Activated CD8-positive, alpha-beta memory T cell treated with anti-CD3 and anti-CD28 coated beads for 36 hours (primary cell): ENCODE data around the gene ARHGAP6. TPM values are rescaled to one million over a fixed set of nuclear protein-coding genes. Genes with fewer than 3 reads are reported as not detected.

Experiments used
- CTCF ChIA-PET: fragments of 350-600 bp; sonication (Branson Sonifier 250); formaldehyde crosslinking; loops from one replicate; lab custom pipeline; 2021; ENCODE audit warnings: antibody characterized with exemption; lab: Charles Lee
- POLR2A ChIA-PET: fragments of 350-600 bp; sonication (Branson Sonifier 250); formaldehyde crosslinking; loops from one replicate; lab custom pipeline; 2021; ENCODE audit warnings: antibody characterized with exemption; lab: Charles Lee
- total RNA-seq, 2 experiments: library from RNA; stranded (reverse); gene quantifications; one replicate each; pipeline ENCODE4 v1.2.3, GENCODE V29; 2021

ARHGAP6 gene
- total RNA-seq, 2 experiments from 2014 or later = not detected

DNA sequence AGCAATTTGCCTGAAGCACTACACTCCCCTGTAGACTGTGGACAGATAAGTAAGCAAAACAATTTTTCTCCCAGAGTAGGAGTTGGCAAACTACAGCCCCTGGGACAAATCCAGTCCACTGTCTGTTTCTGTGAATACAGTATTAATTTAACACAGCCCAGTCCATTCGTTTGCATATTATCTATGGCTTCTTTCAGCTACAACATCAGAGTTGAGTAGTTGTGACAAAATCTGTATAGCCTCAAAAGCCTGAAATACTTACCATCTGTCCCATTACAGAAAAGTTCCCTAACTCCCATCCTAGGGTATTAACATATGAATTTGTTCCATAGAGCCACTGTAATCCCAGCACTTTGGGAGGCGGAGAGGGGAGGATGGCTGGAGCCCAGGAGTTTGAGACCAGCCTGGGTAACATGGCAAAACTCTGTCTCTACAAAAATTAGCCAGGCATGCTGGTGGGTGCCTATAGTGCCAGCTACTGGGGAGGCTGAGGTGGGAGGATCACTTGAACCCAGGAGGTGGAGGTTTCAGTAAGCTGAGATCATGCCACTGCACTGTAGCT, 319.5 kb downstream of the ARHGAP6 start:
- POLR2A ChIA-PET = no interaction called here
- CTCF ChIA-PET = no interaction called here

DNA sequence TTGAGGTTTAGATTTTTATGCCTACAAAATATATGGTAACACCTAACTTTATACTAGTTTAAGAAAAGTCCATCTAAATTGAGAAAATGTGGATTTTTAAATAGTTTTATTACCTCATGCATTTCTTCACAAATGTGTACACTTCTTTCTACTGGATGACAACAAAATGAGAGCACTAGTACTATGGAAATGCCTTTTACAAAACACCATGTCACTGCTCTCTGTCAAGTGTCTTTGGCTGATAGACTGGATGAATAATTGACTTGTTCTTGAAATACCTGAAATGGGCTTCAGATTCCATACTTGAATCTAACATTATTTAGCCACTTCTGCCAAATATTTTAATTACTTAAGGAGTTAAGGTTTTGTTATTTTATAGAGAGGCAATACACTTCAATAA, 323.0 kb downstream of the ARHGAP6 start:
- CTCF ChIA-PET = no interaction called here
- POLR2A ChIA-PET = no interaction called here

DNA sequence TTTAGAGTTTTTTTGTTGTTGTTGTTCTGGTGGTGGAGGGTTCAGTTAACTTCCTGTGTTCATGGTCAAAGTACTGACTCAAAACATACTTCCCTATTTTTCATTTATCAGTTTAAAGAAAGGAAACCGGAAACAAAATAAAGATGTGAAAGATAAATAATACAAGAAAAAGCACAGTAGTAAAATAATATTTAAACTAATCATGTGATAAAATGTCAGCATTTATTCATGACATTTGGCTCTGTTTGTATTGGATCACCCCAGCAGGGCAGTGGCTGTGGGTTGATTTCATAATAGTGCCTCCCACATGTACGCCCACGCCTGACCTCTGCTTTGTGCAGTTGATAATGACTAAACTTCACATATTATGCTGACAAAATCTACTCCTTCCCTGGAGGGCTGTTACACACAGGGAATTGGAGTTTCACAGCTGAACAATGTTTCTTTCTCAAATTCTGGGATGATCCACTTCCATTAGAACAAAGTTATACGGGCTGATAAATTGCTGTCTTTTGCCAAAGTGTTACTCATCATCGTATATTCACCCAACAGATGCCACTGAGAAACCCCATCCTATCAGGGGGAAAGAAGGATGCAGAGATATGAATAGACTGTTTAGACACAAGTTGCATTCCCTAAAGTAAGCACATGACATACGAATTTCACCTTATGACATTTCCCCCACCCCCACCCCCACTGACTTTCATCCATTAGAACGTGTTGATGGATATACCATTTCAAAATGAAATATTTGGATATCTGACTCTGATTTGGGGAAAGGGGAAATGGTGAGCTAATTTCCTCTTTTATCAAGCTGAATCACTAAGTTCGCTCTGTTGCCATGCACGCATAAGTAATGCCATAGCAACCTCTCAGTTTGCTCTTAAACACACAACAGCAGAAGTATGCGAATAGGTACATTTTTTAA, 324.2 kb downstream of the ARHGAP6 start:
- ChIA-PET POLR2A (no interaction called here), CTCF (no interaction called here)

DNA sequence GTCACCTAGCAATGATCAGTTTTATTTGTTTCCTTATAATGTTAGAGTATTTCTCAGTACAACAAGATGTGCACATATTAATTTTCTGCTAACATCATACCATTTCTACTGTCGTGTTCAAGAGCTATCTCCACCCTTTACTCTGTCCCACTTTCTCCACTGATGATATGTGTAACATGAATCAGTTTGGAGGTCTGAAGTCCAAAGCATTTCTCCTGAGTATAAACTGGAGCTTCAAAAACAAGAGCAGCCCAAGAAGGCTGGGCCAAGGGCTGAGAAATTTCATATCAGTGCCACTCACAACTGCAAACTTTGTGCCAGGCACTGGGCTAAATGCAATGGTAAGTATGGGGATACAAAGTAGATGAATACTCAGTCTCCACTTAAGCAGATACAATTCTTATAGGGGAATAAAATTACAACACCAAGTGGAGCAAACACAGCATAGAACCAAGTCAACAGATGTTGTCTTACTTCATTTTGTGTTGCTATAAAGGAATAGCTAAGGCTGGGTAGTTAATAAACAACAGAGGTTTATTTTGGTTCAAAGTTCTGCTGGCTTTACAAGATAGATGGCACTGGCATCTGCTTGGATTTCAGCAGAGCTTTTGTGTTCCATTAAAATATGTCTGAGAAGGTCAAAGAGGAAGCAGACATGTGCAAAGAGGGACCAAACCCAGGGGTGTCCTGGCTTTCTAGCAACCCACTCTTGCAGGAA, 328.3 kb downstream of the ARHGAP6 start:
- ChIA-PET CTCF (no interaction called here), POLR2A (no interaction called here)

DNA sequence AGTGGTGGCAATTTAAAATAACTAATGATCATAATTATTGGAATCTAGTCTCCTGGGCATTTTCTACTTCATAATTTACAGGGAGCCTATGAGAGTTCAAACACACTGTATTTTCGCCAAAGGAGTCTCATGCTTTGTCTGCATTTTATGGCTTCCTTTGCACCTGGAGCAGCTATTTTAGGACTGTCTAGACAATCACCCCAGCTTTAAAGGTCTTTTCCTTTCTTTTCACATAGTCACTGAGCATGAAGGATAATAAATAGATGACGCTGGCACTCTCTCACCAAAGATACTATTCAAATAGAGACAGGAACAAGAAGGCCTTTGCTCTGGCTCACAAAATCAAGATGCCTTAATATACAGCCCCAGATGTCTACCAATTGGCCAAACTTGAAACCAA, 329.5 kb downstream of the ARHGAP6 start:
- ChIA-PET POLR2A (no interaction called here), CTCF (no interaction called here)

DNA sequence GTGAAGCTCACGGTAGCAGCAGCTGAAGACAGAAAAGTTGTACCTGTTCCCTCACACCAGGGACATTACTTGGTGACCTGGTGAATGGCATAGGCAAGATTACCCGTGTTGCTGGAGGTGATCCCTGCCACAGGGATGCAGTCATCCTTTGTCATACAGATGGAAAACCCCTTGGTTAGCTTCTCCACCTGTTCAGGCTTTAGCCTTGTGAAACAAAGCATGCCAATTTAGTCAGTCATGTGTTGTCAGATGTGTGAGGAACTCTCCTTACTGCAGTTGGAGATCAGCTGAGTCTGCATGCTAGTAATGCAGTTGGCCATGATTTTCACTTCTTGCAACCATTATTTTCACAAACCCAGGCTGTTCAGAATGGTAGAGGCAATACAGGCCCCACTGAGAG, 331.6 kb downstream of the ARHGAP6 start:
- POLR2A ChIA-PET = no interaction called here
- CTCF ChIA-PET = no interaction called here

DNA sequence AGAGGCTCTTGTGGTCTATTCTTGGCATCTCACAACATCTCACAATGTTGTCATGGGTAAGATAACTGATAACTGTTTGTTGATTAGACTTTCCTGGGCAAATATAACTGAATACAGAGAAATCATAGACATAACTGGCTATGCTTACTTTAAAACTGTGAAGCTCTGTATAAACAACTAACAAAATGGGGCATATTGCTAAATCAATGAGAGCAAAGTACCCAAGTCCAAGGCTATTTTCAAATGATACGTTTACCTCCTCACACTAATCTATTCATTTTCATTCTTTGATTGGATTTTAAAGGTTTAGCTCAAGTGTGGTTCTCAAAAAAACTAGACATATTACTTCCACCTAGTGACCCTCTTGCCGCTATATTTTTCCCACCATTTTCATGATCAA, 333.9 kb downstream of the ARHGAP6 start:
- CTCF ChIA-PET = no interaction called here

DNA sequence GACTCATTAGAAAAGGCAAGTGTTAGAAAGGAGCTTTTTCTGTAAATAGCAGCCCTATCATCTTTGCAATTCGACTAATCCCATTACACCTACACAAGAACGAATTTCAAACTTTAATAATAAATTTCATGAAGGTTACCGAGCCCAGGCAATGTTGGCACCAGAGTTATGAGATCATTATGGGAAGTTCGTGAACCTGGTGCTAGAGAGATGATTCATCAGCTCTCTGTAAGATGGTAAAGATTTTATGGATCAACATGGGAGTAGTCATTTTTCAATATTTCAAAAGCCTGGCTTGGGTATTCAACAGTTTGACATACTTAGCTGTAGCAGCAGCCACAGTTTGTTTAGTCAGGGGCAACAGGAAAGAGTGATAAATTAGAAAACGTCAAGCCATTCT, 336.7 kb downstream of the ARHGAP6 start:
- ChIA-PET POLR2A (no interaction called here), CTCF (no interaction called here)

More for the DNA sequence above, 333.9 kb downstream of the ARHGAP6 start:
- POLR2A ChIA-PET = no interaction called here

DNA sequence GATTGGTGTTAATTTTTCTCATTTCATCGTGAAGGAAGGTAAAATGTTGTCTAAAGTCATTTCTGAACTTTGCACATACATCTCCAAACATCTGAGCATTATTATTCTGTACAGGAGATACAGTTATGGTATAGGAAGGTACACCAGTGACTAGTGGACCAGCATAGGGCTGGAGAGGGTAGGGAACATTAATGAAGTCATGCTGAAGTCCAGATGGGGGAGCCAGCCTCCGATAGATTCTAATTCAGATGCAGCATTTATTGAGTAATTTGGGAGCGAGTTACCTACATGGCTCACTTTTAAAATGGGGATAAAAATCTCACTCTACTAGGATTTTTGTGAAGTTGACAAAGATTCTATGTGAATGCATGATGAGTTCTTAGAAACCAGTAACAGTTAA, 337.6 kb downstream of the ARHGAP6 start:
- CTCF ChIA-PET = no interaction called here
- POLR2A ChIA-PET = no interaction called here

DNA sequence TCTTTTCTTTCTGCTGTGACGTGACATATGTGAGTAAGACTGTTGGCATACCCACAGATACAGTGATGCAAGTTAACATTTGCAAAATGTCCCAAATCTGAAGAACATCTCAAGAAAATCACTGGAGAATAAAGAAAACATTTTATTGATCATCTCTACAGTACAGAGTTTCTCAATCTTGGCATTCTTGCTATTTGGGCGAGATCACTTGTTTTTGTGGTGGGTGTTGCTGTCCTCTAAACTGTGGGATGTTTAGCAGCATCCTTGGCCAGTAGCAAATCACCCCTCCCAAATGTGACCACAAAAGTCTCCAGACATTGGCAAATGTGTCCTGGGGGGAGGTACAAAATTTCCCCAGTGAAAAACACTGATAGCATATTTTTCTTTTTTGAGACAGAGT, 343.7 kb downstream of the ARHGAP6 start:
- ChIA-PET POLR2A (no interaction called here), CTCF (no interaction called here)

DNA sequence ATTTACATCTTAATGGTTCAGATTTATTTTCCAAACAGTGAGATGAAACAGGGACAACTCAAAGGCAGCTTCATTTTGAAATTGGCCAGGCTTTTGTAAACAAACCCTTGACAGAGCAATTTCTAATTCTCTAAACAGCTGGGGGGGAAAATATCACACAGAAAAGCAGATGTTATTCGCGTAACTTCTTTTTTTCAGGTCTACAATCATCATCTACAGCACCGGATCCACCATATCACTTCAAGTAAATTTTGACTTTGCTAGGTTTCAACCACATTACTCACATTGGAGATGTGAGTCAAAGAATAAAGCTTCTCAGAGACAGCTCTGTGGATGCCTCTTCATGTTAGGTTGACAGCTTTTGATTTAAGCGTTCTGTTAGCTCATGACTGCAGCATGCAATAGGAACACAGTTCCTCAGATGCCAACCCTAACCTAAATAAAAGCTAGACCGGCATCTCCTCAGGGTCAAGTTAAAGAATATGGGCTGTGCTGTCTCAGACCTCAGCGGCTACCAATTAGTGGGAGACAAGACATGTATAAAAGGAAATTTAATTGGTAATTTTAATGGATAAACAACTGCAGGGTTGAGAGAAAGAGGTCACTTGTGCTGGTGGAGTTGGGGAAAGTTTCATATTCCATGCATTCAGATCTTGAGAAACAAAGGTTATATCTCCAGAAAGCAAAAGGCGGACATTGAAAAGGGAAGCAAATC, 345.8 kb downstream of the ARHGAP6 start:
- POLR2A ChIA-PET = no interaction called here
- CTCF ChIA-PET = no interaction called here

DNA sequence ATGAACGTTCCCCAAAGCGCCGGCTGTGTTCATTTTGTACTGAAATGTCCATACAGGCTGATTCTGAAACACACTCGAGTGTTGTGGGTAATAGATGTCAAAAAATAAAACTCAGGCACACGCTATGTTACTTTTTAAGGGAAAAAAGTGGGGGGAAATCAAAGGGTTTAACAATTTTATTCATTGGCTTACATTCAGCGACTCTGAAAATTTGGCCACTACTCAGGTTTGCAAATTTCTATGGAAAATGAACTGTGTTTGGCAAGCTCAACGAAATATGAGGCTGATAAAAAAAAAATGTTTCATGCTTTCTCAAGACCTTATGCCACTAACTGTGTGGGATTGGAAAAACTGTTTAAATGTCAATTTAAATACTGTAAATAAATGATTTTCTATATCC, 354.0 kb downstream of the ARHGAP6 start:
- POLR2A ChIA-PET = no interaction called here
- CTCF ChIA-PET = no interaction called here

DNA sequence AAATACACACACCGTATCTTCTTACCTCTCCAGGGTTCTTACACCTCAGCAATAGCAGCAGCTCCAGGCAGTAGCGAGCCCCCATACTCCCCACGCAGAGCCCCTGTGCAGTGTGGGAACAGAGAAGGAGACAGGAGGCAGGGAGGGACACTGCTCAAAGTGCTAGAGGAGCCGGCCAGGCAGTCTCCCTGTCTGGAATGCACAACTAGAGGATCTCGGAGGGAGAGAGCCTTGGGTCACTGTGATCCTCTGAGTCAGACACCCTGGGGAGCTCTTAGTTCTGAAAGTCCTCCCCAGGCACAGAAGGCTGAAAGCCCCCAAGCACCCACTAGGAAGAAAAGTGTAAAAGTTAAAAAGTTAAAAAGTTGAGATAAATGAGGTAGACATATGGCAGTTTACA, 356.5 kb downstream of the ARHGAP6 start:
- POLR2A ChIA-PET = no interaction called here
- CTCF ChIA-PET = interaction anchor here (0.7 kb wide), 1 partner anchor 140 kb away, joined by 3 read pairs; no protein-coding TSS in a partner anchor

DNA sequence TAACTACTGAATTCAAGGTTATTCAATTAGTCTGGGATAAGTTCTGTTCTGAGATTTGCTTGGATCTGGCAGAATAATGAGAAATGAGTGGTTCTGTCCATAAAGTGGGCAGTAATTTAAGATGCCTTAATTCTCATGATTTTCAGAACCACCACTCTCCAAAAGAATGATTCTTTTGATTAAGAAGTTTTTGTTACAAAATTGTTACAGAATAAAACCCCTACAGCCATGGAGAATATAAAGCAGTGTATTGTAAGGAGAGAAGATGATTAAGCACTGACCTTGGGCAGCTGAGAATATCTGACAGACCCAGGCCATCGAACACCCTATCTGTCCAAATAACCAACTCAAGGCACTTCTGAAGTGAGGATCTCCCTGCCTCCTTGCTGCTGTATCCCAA, 360.1 kb downstream of the ARHGAP6 start:
- POLR2A ChIA-PET = no interaction called here
- CTCF ChIA-PET = no interaction called here

DNA sequence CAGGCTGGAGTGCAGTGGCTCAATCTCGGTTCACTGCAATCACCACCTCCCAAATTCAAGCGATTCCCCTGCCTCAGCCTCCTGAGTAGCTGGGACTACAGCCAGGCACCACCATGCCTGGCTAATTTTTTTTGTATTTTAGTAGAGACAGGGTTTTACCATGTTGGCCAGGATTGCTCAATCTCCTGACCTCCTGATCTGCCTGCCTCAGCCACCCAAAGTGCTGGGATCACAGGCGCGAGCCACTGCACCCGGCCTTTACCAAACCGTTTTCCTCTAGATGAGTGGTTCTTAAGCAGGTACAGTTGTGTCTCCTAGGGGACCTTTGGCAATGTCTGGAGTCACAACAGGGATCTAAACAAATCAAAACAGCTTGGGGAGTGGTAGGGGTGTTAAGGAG, 360.9 kb downstream of the ARHGAP6 start:
- POLR2A ChIA-PET = no interaction called here
- CTCF ChIA-PET = no interaction called here

DNA sequence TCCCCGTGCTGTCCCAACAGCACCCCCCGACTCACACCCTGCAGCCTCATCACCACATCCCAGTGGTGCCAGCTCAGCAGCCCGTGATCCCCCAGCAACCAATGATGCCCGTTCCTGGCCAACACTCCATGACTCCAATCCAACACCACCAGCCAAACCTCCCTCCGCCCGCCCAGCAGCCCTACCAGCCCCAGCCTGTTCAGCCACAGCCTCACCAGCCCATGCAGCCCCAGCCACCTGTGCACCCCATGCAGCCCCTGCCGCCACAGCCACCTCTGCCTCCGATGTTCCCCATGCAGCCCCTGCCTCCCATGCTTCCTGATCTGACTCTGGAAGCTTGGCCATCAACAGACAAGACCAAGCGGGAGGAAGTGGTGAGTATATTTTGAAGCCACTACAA, 367.1 kb downstream of the ARHGAP6 start:
- POLR2A ChIA-PET = no interaction called here
- CTCF ChIA-PET = no interaction called here

DNA sequence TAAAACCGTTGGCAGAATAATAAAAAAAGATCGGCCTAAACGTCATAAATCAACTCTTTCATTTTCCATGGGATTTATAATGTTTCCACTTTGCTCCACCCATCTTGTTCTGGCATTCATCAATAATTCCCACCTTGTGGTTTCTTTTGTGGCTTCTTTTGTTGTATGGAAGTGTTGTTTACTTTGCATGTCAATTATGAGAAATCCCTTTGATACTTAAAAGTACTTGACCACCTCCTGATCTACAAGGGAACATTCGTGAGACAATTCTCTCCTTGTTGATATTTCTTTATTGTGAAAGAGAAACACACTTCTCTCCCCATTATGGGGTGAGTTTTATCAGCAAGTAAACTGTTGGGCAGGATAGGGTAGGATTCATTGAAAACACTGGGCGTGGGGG, 369.7 kb downstream of the ARHGAP6 start:
- CTCF ChIA-PET = no interaction called here
- POLR2A ChIA-PET = no interaction called here

DNA sequence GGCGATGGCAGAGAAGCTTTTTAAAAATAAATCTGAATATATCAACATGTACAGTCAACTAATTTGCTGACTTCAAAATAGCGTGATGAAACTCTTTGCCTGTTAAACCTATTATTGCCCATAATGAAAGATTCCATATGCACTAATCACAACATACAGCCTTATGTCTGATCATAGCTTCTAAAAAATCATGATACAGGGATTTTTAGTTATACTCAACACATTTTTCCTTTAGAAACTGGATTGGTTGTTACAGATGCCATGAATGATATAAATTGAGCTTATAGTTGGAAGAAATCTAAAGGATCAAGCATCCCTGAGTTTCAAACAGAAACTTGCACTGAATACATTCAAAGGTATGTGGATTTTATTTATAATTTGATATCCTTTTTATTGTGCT, 372.6 kb downstream of the ARHGAP6 start, which contains the start of gene AMELX:
Gene AMELX, plus strand, starts transcription at position 301 of the 400 bp plus-strand sequence. CDS start 1,376 bp downstream, outside the sequence.
- ChIA-PET CTCF (no interaction called here), POLR2A (no interaction called here)

DNA sequence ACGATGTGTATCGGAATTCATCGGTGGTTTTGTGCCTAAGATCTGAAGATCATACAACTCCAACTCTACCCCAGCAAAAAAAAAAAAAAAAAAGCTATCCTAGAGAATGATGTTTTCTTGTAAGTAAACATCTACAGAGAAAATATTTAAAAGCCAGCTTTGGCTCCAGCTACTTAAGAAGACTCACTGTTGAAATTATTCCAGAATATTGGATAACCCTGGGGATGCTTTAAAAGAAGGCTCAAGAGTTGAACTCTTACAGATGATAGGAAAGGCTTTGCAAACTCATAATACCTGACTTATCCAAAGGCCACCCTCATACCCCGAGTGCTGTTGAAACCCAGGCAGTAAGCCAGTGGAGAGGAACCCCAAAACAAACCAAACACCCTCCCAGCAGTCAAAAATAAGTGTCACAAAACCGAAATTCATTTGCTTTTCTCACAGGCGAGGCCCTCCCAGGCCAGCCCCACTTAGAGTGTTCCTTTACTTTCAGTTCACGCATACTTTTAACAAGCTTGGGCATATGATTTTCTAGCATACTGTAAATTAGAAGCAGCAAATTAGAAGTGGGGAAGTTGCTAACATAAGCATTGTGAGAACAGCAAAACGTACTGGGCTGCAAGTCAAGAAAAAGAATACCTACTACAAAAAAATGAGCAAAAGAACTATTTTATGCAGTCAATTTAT, 375.2 kb downstream of the ARHGAP6 start:
- CTCF ChIA-PET = no interaction called here
- POLR2A ChIA-PET = no interaction called here
